Tibial nerve (tissue), 4 donors: ENCODE results near the gene FKTN. TPM values are rescaled to one million over a fixed set of nuclear protein-coding genes. Genes with fewer than 3 reads are reported as not detected.

Source experiments
- DNase-seq, 2 donors: peaks; one replicate each; pipeline ENCODE4 v3.0.0-alpha.2; 2019; ENCODE audit warnings: low spot score in 2 of 2
- H3K27ac ChIP-seq, 4 donors: fragments of 200-600 bp; sonication (generic) in 3 of 4; one replicate each; pipeline ENCODE4 v1.5.1; 2017 to 2019; ENCODE audit warnings: mild to moderate bottlenecking in 1 of 4
- H3K27me3 ChIP-seq, 2 donors: fragments of 200-600 bp; sonication (generic) in 1 of 2; one replicate each; pipeline versions ENCODE4 v1.5.1 to v1.6.0; 2017 to 2019
- H3K36me3 ChIP-seq, 3 donors: fragments of 200-600 bp; sonication (generic); one replicate each; pipeline ENCODE4 v1.5.1; 2018 to 2019
- H3K4me1 ChIP-seq, 4 donors: fragments of 200-600 bp; sonication (generic) in 3 of 4; one replicate each; pipeline ENCODE4 v1.5.1; 2017 to 2019
- H3K4me3 ChIP-seq, 4 donors: fragments of 200-600 bp; sonication (generic) in 3 of 4; one replicate each; pipeline ENCODE4 v1.5.1; 2017 to 2019; ENCODE audit warnings: mild to moderate bottlenecking in 1 of 4, moderate library complexity in 1 of 4
- H3K9me3 ChIP-seq, 4 donors: fragments of 200-600 bp; sonication (generic) in 3 of 4; one replicate each; pipeline ENCODE4 v1.5.1; 2017 to 2019
- CTCF ChIP-seq, 5 experiments: fragments of 200-600 bp in 3 of 5; fragments of 450-650 bp in 2 of 5; sonication (generic) in 3 of 5; IDR thresholded peaks; one replicate each; pipeline ENCODE4 v1.5.1; 2016 to 2019; ENCODE audit warnings: antibody characterized with exemption in 5 of 5, mild to moderate bottlenecking in 3 of 5, moderate library complexity in 2 of 5
- EP300 ChIP-seq, 2 donors: sonication (generic); formaldehyde crosslinking; IDR thresholded peaks; one replicate each; pipeline ENCODE4 v1.6.1; 2017; ENCODE audit warnings: antibody characterized with exemption in 2 of 2, mild to moderate bottlenecking in 1 of 2
- POLR2A ChIP-seq, 2 donors: fragments of 450-650 bp; IDR thresholded peaks; one replicate each; pipeline ENCODE4 v1.6.1; 2017; ENCODE audit warnings: antibody characterized with exemption in 2 of 2, mild to moderate bottlenecking in 2 of 2, moderate library complexity in 2 of 2
- WGBS, 2 donors: methylation state at CpG; one replicate each; pipeline ENCODE4 v1.1.5; 2018; 5-methylcytosine and 5-hydroxymethylcytosine counted together
- total RNA-seq, 4 donors: library from RNA; depleted of rRNA; stranded (reverse); fragments of >200 nt; gene quantifications; one replicate each; pipeline ENCODE4 v1.1.0, GENCODE V29; 2016

Gene FKTN
- total RNA-seq, 4 donors from 2014 or later: 8.6 to 18.2 (median 14.0) TPM

GRCh38 chr9:105639936-105640335 is 82.0 kb downstream of the FKTN start:
- Histone ChIP-seq H3K36me3 (peaks cover 0 to 84% (median 0%) of the 10 kb centered on the region in 3 donors), H3K27me3 (no peaks in the 10 kb centered on the region), H3K4me3 (no peak overlapping the region), H3K4me1 (no peaks in the 10 kb centered on the region), H3K27ac (no peak overlapping the region), H3K9me3 (peaks cover 0 to 16% (median 1%) of the 10 kb centered on the region in 4 donors)
- no peak for DNase-seq
- no peak for TF ChIP-seq CTCF (IDR thresholded peaks at IDR 0.05)
- TF ChIP-seq EP300 (IDR thresholded peaks at IDR 0.05): no peak
- TF ChIP-seq POLR2A (IDR thresholded peaks at IDR 0.05): no peak

- no peak overlapping the region for H3K4me3 ChIP-seq
- H3K27me3 ChIP-seq: no peaks in the 10 kb centered on the region
- peaks cover 0 to 16% (median 1%) of the 10 kb centered on the region in 4 donors for H3K9me3 ChIP-seq
- H3K36me3 ChIP-seq: peaks cover 0 to 47% (median 0%) of the 10 kb centered on the region in 3 donors
- no peaks in the 10 kb centered on the region for H3K4me1 ChIP-seq
- no peak for TF ChIP-seq POLR2A (IDR thresholded peaks at IDR 0.05)
- TF ChIP-seq EP300 (IDR thresholded peaks at IDR 0.05): no peak
- DNase-seq: no peak
- no peak overlapping the region for H3K27ac ChIP-seq
Observed at GRCh38 chr9:105643795-105644194, 85.9 kb downstream of the FKTN start.

GRCh38 chr9:105646879-105647594 is 89.1 kb downstream of the FKTN start:
- 88 to 90% methylated on average over 7 of the region's 7 CpGs for WGBS, 2 donors

GRCh38 chr9:105647595-105648349 is 89.8 kb downstream of the FKTN start:
- no peak for DNase-seq
- no peak for TF ChIP-seq EP300 (IDR thresholded peaks at IDR 0.05)
- TF ChIP-seq CTCF (IDR thresholded peaks at IDR 0.05): no peak
- no peak for TF ChIP-seq POLR2A (IDR thresholded peaks at IDR 0.05)
- H3K36me3 ChIP-seq: peaks cover 0 to 7% (median 0%) of the 10 kb centered on the region in 3 donors
- WGBS, 2 donors: 80 to 84% methylated on average over 12 of the region's 12 CpGs
- no peaks in the 10 kb centered on the region for H3K9me3 ChIP-seq
- H3K4me1 ChIP-seq: no peaks in the 10 kb centered on the region
- H3K27me3 ChIP-seq: no peaks in the 10 kb centered on the region
- no peak overlapping the region for H3K27ac ChIP-seq
- H3K4me3 ChIP-seq: no peak overlapping the region

More at GRCh38 chr9:105646879-105647594, 89.1 kb downstream of the FKTN start:
- no peak overlapping the region for H3K4me3 ChIP-seq
- H3K27me3 ChIP-seq: no peaks in the 10 kb centered on the region
- TF ChIP-seq CTCF (IDR thresholded peaks at IDR 0.05) (no peak), EP300 (IDR thresholded peaks at IDR 0.05) (no peak), POLR2A (IDR thresholded peaks at IDR 0.05) (no peak)
- H3K4me1 ChIP-seq: no peaks in the 10 kb centered on the region
- H3K36me3 ChIP-seq: peaks cover 0 to 15% (median 0%) of the 10 kb centered on the region in 3 donors
- H3K27ac ChIP-seq: no peak overlapping the region
- DNase-seq: no peak
- H3K9me3 ChIP-seq: peaks cover 0 to 6% (median under 1%) of the 10 kb centered on the region in 4 donors

- DNase-seq: no peak
- Histone ChIP-seq H3K27ac (no peak overlapping the region), H3K4me3 (no peak overlapping the region), H3K27me3 (peaks cover 0 to 14% of the 10 kb centered on the region in 2 donors), H3K9me3 (no peaks in the 10 kb centered on the region), H3K36me3 (no peaks in the 10 kb centered on the region), H3K4me1 (peaks cover 0 to 12% (median 5%) of the 10 kb centered on the region in 4 donors)
- TF ChIP-seq EP300 (IDR thresholded peaks at IDR 0.05) (no peak), CTCF (IDR thresholded peaks at IDR 0.05) (no peak), POLR2A (IDR thresholded peaks at IDR 0.05) (no peak)
- WGBS, 2 donors: 60 to 63% methylated on average over 4 of the region's 4 CpGs
Observed at GRCh38 chr9:105651806-105652205, 93.9 kb downstream of the FKTN start.
